Right cardiac atrium (tissue), 5 donors: ENCODE measurements around the gene DLX5. TPM values are rescaled to one million over a fixed set of nuclear protein-coding genes. Genes with fewer than 3 reads are reported as not detected.

ENCODE experiments used
- ATAC-seq, 2 donors: fragments of 200-7000 bp; cut with Tn5 transposase; one replicate each; pipeline versions ENCODE4 v1.8.0 to v1.9.1; 2020; ENCODE audit warnings: moderate library complexity in 2 of 2, mild to moderate bottlenecking in 1 of 2
- DNase-seq, 3 donors: peaks; one replicate each; pipeline ENCODE4 v3.0.0-alpha.2; 2020
- H3K27ac ChIP-seq: one replicate; pipeline ENCODE4 v1.5.1; 2013; ENCODE audit warnings: mild to moderate bottlenecking, low read length, control low read depth, moderate library complexity
- H3K27me3 ChIP-seq: one replicate; pipeline ENCODE4 v1.6.1; 2013; ENCODE audit not compliant: control insufficient read depth, insufficient read depth
- H3K4me1 ChIP-seq: one replicate; pipeline ENCODE4 v1.6.1; 2013; ENCODE audit warnings: low read length; ENCODE audit not compliant: control insufficient read depth, insufficient read depth
- H3K4me3 ChIP-seq: one replicate; pipeline ENCODE4 v1.5.1; 2013; ENCODE audit warnings: low read length, control low read depth
- H3K9me3 ChIP-seq: one replicate; pipeline ENCODE4 v1.6.1; 2013; ENCODE audit warnings: low read length; ENCODE audit not compliant: control insufficient read depth
- WGBS: extraction: QIAGEN DNeasy Blood & Tissue Kit; methylation state at CpG from one replicate; pipeline ENCODE4 v1.1.7; 2013; 5-methylcytosine and 5-hydroxymethylcytosine counted together
- intact Hi-C, 4 donors: fragments of 100-400 bp; cut with DNase I; formaldehyde crosslinking; loops; one replicate each; pipeline versions ENCODE4 v1.11.0 to v1.14.0; 2022 to 2023
- polyA plus RNA-seq: library from polyadenylated mRNA; stranded (reverse); fragments of 200-250 nt; gene quantifications from one replicate; pipeline ENCODE4 v1.2.3, GENCODE V29; 2013
- total RNA-seq, 4 donors: library from RNA; stranded (reverse); fragmentation: NEBNext Ultra II Directional; extraction: Animal tissue kit (Norgen Biotek cat#: 25700); gene quantifications; one replicate each; pipeline ENCODE4 v1.2.1, GENCODE V29; 2021
- donor health status: healthy with polysubstance abuse.
- donor health status: DM: no; HTN: yes; CAD: no.
- donor health status: DM: no; HTN: no; CAD: no.
- donor health status: DM: no; HTN: yes; CAD: no; lungs with severe emphysema.
- donor health status: DM: yes; HTN: yes; CAD: no.

Gene DLX5
- total and polyA plus RNA-seq, 5 donors, result 0.27 TPM; not detected in 4

DNA sequence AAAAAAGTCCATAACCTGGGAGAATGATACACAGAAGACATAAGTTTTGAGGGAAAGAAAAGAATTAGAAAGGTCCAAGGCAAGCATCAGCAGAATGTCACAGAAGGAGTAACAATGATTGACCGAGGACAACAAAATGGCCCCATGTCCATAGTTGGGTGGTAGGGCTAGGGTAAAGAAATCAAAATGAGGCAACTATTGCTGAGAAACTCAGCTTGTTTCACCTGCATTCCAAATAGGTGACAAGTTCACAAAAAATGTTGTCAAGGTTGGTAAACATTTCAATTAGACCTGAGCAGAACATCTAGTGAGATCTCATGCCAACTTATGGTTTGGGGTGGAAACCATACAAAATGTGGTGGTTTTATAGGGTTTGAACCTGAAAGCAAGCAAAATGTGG is 42.0 kb downstream of the DLX5 start:
- Histone ChIP-seq H3K4me3 (no peak overlapping the region), H3K27ac (no peak overlapping the region), H3K4me1 (no peaks in the 10 kb centered on the region), H3K9me3 (no peaks in the 10 kb centered on the region), H3K27me3 (peaks cover 6% of the 10 kb centered on the region)
- ATAC-seq, result no peak
- intact Hi-C loops, result no loop called here
- DNase-seq, result no peak
- WGBS, result 94% methylated on average over 1 of the region's 1 CpG

DNA sequence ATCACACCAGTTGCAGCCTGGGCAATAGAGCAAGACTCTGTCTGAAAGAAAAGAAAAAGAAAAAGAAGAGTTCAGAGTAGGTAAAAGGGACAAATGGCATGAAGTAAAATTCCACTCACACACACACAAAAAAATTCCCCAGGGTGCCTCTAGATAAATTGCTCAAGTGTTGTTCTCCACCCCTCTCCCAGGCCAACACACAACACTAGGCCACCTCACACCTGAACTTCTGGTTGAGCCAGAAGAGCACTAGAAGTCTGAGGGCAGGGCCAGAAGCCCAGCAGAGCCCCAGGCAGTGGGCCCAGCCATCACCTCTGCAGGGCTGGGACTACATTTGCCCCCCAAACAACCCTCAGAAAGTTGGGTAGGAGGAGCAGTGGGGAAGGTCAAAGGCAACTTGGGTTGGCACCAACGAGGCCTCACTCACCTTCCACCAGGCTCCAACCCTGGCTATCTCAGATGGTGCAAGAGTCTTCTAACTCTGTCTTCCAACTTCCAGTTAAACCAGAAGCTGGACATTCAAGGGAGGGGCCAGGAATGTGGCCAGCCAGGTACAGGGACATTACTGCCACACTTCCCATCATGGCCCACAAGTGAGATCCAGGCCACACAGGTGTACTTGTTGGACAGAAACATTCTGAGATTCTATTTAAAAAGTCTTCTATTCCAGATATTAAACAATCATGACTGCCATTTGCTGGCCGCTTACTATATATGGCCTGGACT is 44.9 kb downstream of the DLX5 start:
- no peak overlapping the region for H3K4me3 ChIP-seq
- peaks cover 3% of the 10 kb centered on the region for H3K27me3 ChIP-seq
- no peak overlapping the region for H3K27ac ChIP-seq
- WGBS, result 80% methylated on average over 2 of the region's 2 CpGs
- ATAC-seq, result no peak
- H3K9me3 ChIP-seq, result no peaks in the 10 kb centered on the region
- DNase-seq, result no peak
- intact Hi-C loops, result no loop called here
- H3K4me1 ChIP-seq, result no peaks in the 10 kb centered on the region

DNA sequence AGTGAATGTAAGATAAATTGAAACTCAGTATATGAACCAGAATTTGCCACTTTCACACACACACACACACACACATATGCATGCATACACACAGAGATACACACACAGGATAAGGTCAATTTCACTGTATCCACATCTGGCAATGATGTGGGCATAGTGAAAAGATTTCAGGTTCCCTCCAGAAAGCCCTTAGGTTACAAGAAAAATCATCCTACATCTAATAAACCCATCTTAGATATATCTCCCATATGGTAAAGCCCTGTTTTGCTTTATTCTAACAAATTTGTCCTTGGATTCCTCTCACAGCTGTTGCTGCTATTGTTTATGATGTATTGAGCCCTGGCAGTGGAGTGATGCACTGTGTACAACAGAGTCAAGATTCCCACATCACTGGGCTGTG is 47.2 kb downstream of the DLX5 start:
- H3K27me3 ChIP-seq, result peaks cover 3% of the 10 kb centered on the region

DNA sequence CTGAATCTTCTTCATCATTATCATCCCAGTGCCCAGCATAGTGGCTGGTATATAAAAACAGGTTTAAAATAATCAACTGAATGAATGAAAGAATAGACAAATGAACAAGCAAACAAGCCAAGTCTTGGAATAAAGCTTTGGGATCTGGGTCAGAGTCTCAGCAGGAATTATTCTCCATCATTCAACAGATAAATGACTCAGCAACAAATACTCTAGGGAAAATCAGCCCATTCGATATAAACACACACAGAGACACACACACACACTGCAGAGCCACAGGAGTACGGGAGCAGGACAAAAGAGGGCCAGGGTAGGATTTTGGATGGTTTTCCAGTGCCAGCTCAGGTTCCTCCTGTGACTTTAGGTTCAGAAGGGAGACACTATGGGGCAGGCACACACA is 48.5 kb downstream of the DLX5 start:
- peaks cover 3% of the 10 kb centered on the region for H3K27me3 ChIP-seq
- no peaks in the 10 kb centered on the region for H3K4me1 ChIP-seq
- ATAC-seq, result no peak
- WGBS, result 46% methylated on average over 2 of the region's 2 CpGs
- H3K4me3 ChIP-seq, result no peak overlapping the region
- intact Hi-C loops, result no loop called here
- DNase-seq, result no peak
- no peaks in the 10 kb centered on the region for H3K9me3 ChIP-seq
- H3K27ac ChIP-seq, result no peak overlapping the region

More for the DNA sequence above, 47.2 kb downstream of the DLX5 start:
- DNase-seq (no peak), ATAC-seq (no peak)
- Histone ChIP-seq H3K27ac (no peak overlapping the region), H3K9me3 (no peaks in the 10 kb centered on the region), H3K4me1 (no peaks in the 10 kb centered on the region), H3K4me3 (no peak overlapping the region)
- intact Hi-C loops, result no loop called here

DNA sequence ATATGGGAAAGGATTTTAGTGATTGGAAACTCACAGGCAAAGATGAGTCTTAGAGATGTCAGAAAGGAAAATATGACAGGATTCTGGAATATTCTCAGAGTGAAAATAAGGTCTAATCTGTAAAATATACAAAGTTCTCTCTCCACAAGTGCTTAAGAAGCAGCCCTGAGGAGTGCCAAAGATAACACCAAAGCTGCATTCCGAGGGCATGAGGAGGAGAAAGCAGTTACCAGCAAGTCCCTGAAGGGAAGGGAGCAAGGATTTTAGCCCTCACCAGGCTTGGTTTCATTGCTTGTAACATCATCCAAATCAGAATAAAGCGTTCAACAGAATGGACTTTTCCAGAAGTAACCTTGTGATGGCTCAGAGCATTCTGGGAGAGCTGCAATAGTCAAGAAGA is 50.6 kb downstream of the DLX5 start:
- H3K4me1 ChIP-seq, result no peaks in the 10 kb centered on the region
- intact Hi-C loops, result no loop called here
- no peaks in the 10 kb centered on the region for H3K9me3 ChIP-seq
- H3K4me3 ChIP-seq, result no peak overlapping the region
- no peak overlapping the region for H3K27ac ChIP-seq
- DNase-seq (no peak), ATAC-seq (no peak)
- WGBS, result 52% methylated on average over 2 of the region's 2 CpGs
- peaks cover 3% of the 10 kb centered on the region for H3K27me3 ChIP-seq

DNA sequence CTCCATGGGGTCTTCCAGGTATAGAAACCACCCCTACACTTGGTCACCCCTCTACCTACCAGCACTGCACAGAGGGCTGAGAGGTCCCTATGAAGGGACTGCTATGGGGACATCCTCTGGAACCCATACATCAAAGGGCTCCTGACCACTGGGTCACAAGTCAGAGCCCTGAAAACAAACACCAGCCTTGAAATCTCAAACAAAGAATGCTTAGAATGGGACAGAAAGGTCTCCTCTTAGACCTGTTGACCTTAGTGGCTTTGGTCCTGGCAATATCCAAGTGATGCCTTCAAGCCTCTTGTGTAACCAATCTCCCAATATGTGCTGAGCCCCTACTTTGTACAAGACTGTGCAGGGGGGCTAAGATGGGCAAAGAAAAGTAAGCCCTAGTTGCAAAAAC is 53.9 kb downstream of the DLX5 start:
- no peaks in the 10 kb centered on the region for H3K4me1 ChIP-seq
- intact Hi-C loops, result no loop called here
- DNase-seq, result no peak
- H3K9me3 ChIP-seq, result no peaks in the 10 kb centered on the region
- H3K4me3 ChIP-seq, result no peak overlapping the region
- H3K27me3 ChIP-seq, result no peaks in the 10 kb centered on the region
- no peak overlapping the region for H3K27ac ChIP-seq
- ATAC-seq, result no peak

Other genes starting within 250 kb of the DLX5 start
- gene DLX6, start 19.3 kb downstream of the DLX5 start, total RNA-seq, result not detected
- gene DLX6, start 19.3 kb downstream of the DLX5 start, polyA plus RNA-seq, result not detected
- gene SDHAF3, start 92.9 kb upstream of the DLX5 start, total RNA-seq, result 10 to 100 TPM; 19.7 to 27.0 (median 21.9) TPM
- gene SDHAF3, start 92.9 kb upstream of the DLX5 start, polyA plus RNA-seq, result 20.3 TPM